Muscle of arm (tissue), 12 donors: ENCODE results near the gene EXOC6B. TPM values are rescaled to one million over a fixed set of nuclear protein-coding genes. Genes with fewer than 3 reads are reported as not detected.

ENCODE experiments used
- DNase-seq: peaks from one replicate; pipeline ENCODE4 v3.0.0-alpha.2; 2013
- polyA plus RNA-seq, 12 donors: library from polyadenylated mRNA; unstranded; fragments of 120-200 nt; gene quantifications; one replicate each; pipeline ENCODE4 v1.2.1, GENCODE V29; 2013; ENCODE audit not compliant: insufficient read length in 12 of 12

EXOC6B gene
- polyA plus RNA-seq, 12 donors: 7.4 to 22.0 (median 12.3) TPM; not detected in 1

- DNase-seq: peak; percentile 70
These were observed 80.0 kb downstream of the EXOC6B start for GRCh38 chr2:72745679-72746368.

DNA sequence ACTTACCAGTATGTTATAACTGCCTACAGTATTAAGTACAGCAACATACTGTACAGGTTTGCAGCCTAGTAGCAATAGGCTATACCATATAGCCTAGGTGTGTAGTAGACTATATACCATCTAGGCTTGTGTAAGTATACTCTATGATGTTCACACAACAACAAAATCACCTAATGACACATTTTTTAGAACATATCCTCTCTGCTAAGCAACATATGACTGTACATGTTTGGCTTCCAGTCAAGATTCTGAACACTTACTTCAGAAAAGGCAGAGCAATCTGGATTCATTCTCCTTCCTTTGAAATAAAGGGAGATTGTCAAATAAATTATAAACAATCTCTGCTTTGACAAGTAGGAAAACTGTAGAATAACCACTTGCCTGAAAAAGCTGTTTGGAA lies 81.8 kb downstream of the EXOC6B start:
- no peak for DNase-seq

GRCh38 chr2:72743481-72743880 lies 82.4 kb downstream of the EXOC6B start:
- no peak for DNase-seq

DNA sequence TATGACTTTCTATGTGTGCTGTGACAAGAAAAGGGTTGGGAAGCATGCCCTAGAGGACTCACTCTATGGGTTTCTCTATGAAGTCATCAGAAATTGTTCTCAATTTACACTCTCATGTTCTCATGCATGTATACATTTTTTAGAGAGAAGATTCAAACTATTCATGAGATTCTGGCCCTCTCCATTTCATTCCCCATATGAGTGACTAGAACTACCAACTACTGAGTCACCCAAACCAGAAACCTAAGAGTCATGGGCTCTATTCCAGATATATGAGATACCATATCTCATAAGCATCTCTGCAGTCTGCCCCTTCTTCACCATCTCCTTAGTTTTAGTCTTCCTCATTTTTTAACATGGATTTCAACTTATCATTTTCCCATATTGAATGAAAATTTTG lies 87.7 kb downstream of the EXOC6B start:
- no peak for DNase-seq

- DNase-seq: no peak
These were observed 91.4 kb downstream of the EXOC6B start for GRCh38 chr2:72734432-72734831.

- DNase-seq: no peak
These were observed 94.7 kb downstream of the EXOC6B start for GRCh38 chr2:72731116-72731515.

- no peak for DNase-seq
These were observed 98.5 kb downstream of the EXOC6B start for GRCh38 chr2:72727356-72727755.

DNA sequence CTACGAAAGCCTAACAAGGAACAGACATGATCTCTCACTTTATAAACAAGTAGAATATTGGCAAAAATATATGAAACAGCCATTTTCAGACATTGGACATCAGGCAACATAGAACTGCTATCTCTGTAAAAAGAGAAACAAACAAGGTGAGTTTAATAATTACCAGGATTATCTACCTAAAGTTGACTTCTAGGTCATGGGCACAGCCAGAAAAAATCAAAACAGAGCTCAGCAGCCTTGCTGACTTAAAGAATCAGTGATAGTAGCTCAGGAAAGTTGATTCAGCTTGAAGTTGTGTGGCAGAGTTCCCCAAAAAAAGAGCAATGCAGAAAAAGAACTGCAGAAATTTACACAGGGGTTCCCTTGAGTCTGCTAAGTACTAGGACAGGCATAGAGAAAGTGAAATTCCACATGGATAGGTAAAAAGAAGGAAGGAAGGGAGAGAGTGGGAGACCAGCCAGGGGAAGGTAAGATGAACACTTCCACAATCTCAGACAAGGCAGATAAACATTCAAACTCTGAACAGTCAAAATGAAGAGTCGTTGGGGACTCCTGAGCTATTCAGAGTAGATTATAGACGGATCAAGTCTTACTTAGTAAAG lies 102.0 kb downstream of the EXOC6B start:
- no peak for DNase-seq

- no peak for DNase-seq
These were observed 103.3 kb downstream of the EXOC6B start for GRCh38 chr2:72722492-72723070.

GRCh38 chr2:72719416-72719815 lies 106.4 kb downstream of the EXOC6B start:
- DNase-seq: no peak

- no peak for DNase-seq
These were observed 107.0 kb downstream of the EXOC6B start for GRCh38 chr2:72718876-72719275.

DNA sequence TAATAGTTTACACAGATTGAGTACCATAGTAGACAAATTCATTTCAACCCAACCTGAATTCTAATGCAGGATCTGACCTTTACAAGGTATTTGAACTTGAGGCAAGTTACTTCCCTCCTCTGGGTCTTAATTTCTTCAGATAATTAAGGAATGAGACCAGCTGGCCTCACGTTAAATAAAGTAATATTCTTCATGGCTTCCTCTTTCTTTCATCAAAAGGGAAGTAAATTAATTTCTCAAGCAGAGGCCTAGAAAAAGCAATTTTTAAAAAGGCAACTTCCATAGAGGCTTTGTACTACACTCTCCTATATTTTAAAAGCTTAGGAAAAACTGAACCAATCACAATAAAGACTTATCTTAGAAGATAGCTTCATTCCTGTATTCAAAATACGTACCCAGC lies 109.2 kb downstream of the EXOC6B start:
- DNase-seq: no peak

- no peak for DNase-seq
These were observed 112.0 kb downstream of the EXOC6B start for GRCh38 chr2:72713857-72714256.

DNA sequence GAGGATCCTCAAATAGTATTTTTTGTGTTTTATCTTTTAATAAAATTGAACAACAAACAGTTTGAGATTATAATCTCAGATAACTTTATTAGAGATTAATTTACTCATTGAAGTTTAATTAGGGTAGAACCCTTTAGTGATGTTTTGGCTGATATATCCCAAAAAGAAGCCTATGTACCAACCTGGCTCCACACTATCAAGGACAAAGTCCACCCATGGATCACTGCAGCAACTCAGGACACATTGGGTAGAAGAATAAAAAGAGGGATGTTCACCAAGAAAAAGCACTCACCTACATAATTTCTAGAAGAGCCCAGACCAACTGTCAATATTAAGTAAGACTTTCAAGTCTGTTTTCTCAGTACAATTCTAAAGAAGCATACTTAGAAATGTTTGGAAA lies 112.9 kb downstream of the EXOC6B start:
- DNase-seq: no peak

GRCh38 chr2:72712304-72712703 lies 113.5 kb downstream of the EXOC6B start:
- no peak for DNase-seq

GRCh38 chr2:72710418-72711152 lies 115.2 kb downstream of the EXOC6B start:
- DNase-seq: no peak

- DNase-seq: no peak
These were observed 117.6 kb downstream of the EXOC6B start for GRCh38 chr2:72708236-72708635.

DNA sequence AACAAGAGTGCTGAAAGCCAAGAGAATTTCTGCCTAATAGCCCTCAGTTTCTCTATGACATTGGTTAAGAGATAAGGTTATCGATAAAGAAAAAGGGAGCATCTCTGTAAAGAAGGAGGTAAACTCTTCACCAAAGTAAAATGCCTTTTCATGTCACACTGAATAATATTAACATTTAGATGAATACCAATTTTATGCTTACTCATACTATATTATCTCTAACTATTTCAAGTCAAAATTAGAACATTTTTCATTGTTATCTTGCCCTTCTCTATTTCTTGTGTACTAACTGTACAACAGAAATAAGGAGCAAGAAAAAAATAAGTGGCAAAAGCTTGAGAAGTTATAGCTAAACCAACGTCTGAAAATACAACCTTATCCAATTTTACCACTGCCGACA lies 127.5 kb downstream of the EXOC6B start:
- no peak for DNase-seq

DNA sequence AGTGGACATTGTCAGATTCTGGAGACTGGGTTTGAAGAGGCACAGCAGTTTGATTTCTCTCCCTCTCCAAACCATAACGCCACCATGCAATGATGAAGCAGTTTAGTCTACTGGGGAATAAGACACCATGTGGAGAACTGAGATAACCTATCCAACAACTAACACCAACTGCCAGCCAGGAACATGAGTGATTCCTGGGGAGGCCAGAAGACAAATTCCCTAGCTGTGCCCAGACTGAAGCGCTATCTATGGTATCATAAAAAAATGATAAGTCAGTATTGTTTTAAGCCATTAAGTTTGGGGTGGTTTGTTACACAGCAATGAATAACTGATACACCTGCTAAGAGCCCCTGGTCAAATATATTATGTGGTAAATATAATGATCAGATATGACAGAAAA lies 129.3 kb downstream of the EXOC6B start:
- no peak for DNase-seq

- no peak for DNase-seq
These were observed 130.2 kb downstream of the EXOC6B start for GRCh38 chr2:72695676-72696075.

DNA sequence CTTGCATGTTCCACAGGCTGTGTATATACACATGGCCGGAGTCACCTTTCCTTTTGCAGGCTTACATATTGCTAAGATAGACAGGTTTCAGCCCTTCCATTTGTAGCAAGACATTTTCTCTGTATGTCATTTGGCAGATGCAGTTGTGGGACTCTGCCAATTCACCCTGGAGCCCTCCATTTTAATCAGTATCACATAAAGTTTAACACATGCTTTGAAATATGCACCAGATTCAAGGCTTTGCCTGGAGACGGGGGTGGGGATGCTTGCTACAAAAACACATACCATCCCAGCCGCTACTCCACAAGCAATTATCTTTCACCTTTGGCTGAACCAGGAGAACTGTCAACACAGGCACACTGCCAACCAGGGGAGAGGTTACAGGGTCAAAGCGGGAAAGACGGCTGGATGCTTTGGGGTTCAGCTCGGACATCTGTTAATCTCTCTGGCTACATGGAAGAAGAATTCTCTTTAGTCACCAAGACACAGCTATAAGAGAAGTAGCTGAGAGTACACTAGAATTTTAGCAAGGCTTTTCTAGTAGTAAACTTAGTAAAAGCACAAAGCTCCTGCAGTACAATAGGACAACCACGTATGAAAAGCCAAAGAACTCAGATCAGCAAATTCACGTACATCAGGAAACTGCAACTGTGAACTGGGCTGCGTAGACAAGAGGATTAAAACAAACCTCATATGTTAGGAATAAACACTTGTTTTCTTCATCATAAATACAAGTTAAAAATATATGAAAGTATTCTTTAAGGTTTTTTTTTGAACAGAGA lies 130.9 kb downstream of the EXOC6B start:
- peak; percentile 77 for DNase-seq
